Fibroblast of pulmonary artery (primary cell): Measurements from ENCODE around the gene SLC25A34.

Experiments used
- DNase-seq: peaks from one replicate; pipeline ENCODE4 v3.0.0-alpha.2; 2010; ENCODE audit warnings: low read depth
- H3K4me3 ChIP-seq: replicated peaks from 2 replicates; pipeline ENCODE4 v1.5.1; 2011; ENCODE audit warnings: low read depth, mild to moderate bottlenecking, control low read depth, low read length, moderate library complexity
- CTCF ChIP-seq: IDR thresholded peaks from 2 replicates; pipeline ENCODE4 v1.5.1; 2011; ENCODE audit warnings: mild to moderate bottlenecking, control low read depth, low read length, inconsistent platforms; ENCODE audit errors: missing control alignments

The SLC25A34 gene

GRCh38 chr1:15736892-15737261, 819 bp downstream of the SLC25A34 start:
- DNase-seq = no peak
- no peak for TF ChIP-seq CTCF

GRCh38 chr1:15737324-15738319, 1.6 kb downstream of the SLC25A34 start:
- H3K4me3 ChIP-seq = no peak overlapping the region
- DNase-seq = no peak
- TF ChIP-seq CTCF = no peak

More at GRCh38 chr1:15736892-15737261, 819 bp downstream of the SLC25A34 start:
- H3K4me3 ChIP-seq = no peak overlapping the region

GRCh38 chr1:15738416-15739113, 2.5 kb downstream of the SLC25A34 start:
- H3K4me3 ChIP-seq = no peak overlapping the region
- TF ChIP-seq CTCF = no peak
- DNase-seq = no peak

GRCh38 chr1:15739259-15739658, 3.2 kb downstream of the SLC25A34 start:
- TF ChIP-seq CTCF = no peak
- no peak for DNase-seq
- H3K4me3 ChIP-seq = no peak overlapping the region

GRCh38 chr1:15739745-15740144, 3.7 kb downstream of the SLC25A34 start:
- no peak for DNase-seq
- no peak overlapping the region for H3K4me3 ChIP-seq
- TF ChIP-seq CTCF = peak; percentile 17

GRCh38 chr1:15740924-15741850, 5.1 kb downstream of the SLC25A34 start:
- no peak overlapping the region for H3K4me3 ChIP-seq
- DNase-seq = peak; percentile 75
- TF ChIP-seq CTCF = peak; percentile 91
